ENCODE data around the gene STRADA.

STRADA gene

DNA sequence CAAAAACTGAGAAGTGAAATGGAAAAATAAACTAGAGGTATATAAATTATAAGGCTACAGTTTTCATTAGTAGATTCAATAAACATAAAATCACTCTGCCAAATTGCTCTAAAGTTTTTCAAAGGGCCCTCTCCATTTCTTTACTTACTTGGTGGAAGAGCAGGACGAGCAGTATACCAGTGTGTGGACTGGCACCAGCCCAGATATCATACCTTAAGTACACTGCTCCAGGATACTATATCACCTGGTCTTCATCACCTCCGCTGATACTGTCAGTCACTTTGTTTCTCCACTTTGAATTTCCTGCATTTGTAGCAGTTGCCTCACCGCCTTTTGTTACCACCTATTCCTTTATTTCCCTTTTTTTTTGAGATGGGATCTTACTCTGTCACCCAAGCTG, 81.7 kb downstream of the STRADA start:
- no peak overlapping the region for H3K27ac ChIP-seq
- TF ChIP-seq ZFX (IDR thresholded peaks at IDR 0.05), result no peak
- TF ChIP-seq, protein P1, sequence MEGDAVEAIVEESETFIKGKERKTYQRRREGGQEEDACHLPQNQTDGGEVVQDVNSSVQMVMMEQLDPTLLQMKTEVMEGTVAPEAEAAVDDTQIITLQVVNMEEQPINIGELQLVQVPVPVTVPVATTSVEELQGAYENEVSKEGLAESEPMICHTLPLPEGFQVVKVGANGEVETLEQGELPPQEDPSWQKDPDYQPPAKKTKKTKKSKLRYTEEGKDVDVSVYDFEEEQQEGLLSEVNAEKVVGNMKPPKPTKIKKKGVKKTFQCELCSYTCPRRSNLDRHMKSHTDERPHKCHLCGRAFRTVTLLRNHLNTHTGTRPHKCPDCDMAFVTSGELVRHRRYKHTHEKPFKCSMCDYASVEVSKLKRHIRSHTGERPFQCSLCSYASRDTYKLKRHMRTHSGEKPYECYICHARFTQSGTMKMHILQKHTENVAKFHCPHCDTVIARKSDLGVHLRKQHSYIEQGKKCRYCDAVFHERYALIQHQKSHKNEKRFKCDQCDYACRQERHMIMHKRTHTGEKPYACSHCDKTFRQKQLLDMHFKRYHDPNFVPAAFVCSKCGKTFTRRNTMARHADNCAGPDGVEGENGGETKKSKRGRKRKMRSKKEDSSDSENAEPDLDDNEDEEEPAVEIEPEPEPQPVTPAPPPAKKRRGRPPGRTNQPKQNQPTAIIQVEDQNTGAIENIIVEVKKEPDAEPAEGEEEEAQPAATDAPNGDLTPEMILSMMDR (conservative IDR thresholded peaks at IDR 0.05), result no peak

GRCh38 chr17:63658366-63658765, 83.2 kb downstream of the STRADA start:
- TF ChIP-seq, protein P1 (conservative IDR thresholded peaks at IDR 0.05), result no peak
- TF ChIP-seq ZFX (IDR thresholded peaks at IDR 0.05), result no peak
- H3K27ac ChIP-seq, result no peak overlapping the region

GRCh38 chr17:63657786-63658185, 83.8 kb downstream of the STRADA start:
- TF ChIP-seq ZFX (IDR thresholded peaks at IDR 0.05), result no peak
- TF ChIP-seq, protein P1 (conservative IDR thresholded peaks at IDR 0.05), result no peak
- no peak overlapping the region for H3K27ac ChIP-seq

- TF ChIP-seq, protein P1 (conservative IDR thresholded peaks at IDR 0.05), result no peak
- TF ChIP-seq ZFX (IDR thresholded peaks at IDR 0.05), result no peak
Observed at GRCh38 chr17:63653050-63653449, 88.5 kb downstream of the STRADA start.

More at GRCh38 chr17:63653050-63653449, 88.5 kb downstream of the STRADA start:
- H3K27ac ChIP-seq, result no peak overlapping the region

All from C4-2B (cell line).